ENCODE data around the gene SDC1.

Gene SDC1

DNA sequence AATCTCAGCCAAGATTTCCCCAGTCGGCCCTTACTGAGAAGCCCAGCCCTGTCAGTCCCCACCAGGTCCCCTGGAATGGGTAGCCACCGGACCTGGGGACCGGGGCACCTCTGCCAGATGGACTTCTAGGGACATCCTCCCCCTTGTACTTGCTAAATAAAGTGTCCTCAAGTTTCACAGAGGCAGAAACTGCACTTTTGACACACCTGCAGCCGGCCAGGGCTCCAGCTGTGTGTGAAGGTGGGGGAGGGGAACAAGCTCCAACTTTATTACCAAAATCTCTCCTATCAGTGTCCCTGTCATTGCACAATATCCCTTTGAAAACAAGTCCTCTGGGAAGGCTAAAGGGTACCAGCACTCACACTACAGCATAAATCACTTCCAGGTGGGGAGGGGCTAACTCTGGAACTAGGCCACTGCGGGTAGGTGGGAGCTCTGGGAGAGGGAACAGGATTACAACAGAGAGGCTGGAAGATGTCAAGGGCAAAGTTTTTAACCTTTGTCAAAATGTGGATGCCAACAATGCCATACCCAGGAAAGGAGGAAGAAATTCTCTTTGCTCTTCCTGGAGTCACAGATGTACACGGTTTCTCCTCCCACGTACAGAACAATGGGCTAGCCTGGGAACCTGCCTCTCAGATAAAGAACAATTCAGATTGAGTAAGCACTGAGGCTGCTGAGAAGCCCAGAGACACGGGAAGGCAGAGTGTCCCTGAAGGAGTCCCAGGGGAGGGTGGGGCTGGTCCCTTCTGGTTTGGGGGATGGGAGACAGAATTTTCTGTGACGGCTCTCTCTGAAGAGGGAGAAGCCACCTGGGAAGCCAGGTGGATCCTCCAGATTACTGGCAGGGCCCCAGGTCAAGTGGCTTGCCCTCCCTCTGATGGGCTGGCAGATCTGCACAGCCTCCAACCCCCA, 11.0 kb downstream of the SDC1 start:
- DNase-seq (ENCODE audit: low read depth) = no peak

DNA sequence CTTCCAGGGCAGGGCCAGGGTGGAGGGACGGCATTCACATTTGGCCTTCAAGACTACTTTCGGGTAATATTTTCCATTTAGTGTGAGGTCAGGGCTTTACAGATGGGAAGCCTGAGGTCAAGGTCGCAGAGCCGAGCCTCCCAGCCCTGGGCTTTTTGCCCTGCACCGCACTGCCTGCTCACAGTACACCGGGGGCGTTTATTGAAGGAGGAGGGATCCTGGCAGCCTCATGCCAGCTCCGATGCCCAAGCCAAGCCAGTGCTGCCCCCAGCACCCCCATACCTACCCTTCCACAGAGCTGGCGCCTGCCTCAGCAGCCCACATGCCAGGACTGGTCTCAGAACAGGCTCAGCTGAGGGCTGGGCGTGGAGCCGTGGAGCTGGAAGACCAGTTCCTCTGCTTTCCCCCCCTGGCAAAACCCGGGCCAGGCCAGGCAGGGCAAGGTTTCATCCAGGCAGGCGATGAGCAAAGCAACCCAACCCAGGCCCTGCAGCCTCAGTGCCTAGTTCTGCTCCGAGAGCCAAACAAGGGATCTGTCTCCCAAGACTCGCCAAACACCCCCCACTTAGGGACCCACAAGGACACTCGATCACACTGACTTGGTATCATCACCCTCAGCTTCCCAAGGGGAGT, 11.9 kb downstream of the SDC1 start:
- DNase-seq (ENCODE audit: low read depth) = no peak

DNA sequence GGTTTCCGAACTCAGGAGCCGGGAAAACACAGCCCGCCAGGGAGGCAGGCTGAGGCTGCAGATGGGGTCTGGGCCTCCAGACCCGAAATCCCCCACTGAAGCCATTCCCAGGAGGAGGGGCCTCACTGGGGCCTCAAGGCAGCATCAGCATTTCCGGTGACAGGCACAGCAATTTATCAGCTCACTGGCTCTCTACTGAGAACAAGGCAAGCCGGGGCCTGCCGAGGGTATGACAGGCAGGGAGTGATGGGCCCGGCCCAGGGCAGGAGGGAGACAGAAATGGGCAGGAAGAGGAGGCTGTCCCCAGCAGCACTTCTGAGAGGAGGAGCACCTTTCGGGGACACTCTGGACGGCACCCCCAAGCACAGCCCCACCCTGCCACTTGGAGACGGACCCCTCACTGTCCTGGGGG, 12.5 kb downstream of the SDC1 start:
- DNase-seq (ENCODE audit: low read depth) = no peak

DNA sequence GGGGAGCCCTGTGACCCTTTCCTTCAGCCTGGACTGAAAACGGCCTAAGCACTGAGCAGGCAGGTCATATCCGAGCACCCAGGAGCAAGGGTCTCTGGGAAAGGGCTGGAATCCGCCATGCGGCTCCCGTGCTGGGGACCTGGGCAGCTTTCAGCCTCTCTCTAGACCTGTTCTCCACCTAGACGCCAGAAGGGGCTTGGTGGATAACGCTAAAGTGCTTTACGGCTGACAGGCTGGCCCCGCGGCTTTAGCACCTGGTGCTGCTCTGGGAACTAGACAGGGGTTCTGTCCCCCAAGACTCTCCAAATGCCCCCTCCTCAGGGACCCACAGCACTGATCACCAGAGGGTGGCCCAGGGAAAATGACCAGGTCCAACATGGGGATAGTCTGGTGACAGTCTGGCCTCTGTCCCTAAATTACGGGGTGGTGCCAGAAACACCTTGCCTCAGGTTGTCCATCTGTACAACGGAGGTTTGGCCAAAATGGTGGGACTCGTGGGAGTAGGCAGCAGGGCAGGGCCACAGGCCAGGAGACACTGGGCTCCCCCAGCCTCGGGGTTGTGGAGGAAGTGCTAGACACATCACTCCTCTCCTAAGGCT, 13.0 kb downstream of the SDC1 start:
- no peak for DNase-seq (ENCODE audit: low read depth)

DNA sequence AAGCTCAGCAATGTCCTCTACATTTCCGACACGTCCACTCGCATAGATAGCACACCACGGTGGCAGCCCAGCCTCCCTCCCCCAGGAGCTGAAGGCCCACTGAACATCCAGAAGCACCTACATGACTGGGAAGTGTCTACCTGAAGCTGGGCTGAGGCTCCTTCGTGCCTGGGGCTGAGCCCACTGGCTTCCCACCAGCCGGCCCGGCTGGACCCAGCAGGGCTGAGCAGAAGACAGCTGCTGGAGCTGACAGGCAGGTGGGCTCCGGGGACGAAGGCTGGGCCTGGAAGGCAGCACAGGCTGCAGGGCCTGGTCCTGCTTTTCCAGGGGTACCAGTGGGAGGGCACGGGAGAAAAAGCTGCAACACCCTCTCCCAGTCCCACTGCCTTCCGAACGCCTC, 13.5 kb downstream of the SDC1 start:
- no peak for DNase-seq (ENCODE audit: low read depth)

DNA sequence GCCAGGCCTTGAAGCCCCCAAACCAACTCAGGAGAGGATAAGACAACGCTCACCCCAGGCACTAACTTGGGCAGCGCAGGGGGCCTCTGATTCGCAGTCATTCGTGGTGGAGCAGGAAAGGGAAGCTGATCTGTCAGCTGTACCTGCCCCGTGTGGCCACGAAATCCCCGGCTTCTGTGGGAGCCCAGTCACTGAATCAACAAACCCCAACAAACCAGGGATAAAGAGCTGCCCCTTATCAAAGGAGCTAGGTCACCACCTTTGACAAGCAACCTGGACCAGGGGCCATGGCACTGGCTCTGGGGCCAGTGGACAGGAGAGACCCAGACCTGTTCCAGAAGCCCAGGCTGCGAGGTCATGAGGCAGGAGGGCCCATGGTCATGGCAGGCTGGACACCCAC, 14.5 kb downstream of the SDC1 start:
- DNase-seq (ENCODE audit: low read depth) = no peak

DNA sequence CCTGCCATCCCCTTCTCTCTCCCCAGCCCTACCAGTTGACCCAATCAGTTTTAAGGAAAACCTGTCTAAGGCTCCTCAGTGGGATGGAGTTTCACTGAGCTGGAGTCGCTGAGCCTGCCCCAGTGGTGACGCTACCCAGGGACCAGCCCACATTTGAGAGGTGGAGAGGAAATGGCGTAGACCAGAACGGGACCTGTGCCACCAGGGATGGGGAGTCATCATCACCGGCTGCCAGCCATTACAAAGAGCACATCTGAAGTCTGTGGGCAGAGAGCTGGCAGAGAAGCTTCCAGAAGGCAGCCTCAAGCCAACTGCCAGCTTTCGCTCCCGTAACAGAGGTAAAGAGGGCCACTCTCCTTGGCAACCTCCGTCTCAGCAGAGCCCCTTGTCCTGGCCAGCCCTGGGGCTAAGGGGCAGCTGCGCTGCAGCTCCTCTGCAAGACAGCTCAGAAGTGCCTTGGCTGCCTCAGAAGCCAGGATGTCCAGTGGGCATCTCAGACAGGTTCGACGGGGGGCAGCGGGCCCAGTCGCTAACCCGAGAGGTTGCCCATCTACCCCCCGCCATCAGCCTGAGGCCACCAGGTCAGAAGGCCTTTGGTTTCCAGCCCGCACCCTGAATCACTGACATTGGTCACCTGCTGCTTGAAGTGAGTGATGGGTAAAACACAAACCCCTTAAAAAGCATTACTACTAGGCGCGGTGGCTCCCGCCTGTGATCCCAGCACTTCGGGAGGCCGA, 15.4 kb downstream of the SDC1 start:
- DNase-seq (ENCODE audit: low read depth) = no peak

DNA sequence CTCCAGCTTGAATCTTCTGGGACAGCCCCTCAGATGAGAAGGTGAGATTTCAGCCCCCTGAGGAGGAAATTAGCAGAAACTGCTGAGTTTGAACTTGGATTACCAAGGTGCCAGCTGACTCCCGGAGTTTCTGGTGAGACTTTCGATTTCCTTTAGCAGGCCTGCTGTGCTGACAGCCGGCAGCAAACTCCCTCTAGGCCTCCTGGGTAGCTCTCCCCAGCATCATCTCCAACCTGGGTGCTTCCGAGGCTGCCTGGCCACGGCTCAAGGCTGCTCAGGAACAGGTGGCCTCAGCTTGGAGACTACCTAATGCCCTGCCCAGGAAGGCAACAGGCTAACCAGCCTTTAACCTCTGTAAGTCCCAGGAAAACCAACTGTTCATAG, 16.5 kb downstream of the SDC1 start:
- DNase-seq (ENCODE audit: low read depth) = no peak

DNA sequence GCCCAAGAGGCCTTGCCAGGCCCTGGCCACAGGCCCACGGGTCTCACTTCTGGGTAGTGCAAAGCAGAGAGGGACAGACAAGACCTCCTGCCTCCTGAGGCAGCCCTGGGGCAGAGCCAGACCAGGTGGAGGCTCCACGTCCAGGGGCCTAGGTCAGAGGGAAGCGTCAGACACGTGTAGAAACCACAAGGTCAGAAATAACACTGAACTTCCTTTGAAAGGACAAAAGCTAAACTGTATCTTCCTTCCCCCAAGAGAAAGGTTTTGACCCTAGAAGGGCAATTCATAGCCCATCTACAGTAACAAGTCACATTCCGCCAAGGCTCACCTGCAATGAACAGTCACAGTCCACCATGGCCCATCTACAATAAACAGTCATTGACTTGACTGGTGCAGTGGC, 17.9 kb downstream of the SDC1 start:
- no peak for DNase-seq (ENCODE audit: low read depth)

DNA sequence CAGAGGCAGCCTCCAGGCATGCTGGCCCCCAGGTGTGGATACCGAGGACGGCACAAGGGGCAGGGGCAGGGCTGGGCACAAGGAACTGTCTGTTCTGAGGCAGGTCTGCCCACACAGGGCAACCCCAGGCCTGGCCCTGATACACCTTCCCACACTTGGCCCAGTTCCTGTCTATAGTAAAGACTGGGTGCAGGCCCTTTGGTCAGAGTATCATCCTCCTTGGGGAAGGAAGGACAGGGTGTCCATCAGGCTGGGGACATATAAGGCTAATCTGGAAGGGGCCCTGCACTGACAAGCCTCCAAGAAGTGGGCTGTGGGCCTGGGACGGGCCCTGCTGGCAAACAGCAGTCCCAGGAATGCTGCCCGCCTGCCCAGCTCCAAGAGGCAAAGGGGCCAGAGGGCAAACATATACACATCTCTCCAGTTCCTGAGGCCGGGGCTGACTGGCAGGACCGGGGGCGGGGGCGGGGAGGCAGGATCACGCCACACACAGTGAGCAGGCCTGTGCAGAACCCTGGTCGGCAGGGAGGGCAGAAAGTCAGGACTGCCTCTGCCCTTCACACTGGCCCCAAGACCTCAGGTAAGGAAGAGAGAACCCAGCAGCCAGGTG, 18.9 kb downstream of the SDC1 start:
- DNase-seq (ENCODE audit: low read depth) = no peak

DNA sequence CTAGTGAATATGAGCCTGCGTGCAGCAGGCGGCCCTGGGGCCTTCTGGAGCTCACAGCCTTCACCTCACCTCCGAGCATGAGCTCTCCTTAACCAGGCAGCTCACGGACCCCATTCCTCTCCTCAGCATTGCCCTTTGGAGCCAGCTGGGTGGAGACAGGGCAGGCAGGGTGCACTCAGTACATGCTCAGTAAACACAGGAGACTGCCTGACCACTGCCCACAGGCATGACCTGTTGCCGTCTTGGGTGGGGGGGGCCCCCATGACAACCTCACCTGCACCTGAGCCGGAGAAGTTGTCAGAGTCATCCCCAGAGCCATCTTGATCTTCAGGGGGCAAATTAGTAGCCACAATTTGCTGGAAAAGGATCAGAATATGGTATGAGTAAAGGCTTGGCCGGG, 19.9 kb downstream of the SDC1 start:
- no peak for DNase-seq (ENCODE audit: low read depth)

DNA sequence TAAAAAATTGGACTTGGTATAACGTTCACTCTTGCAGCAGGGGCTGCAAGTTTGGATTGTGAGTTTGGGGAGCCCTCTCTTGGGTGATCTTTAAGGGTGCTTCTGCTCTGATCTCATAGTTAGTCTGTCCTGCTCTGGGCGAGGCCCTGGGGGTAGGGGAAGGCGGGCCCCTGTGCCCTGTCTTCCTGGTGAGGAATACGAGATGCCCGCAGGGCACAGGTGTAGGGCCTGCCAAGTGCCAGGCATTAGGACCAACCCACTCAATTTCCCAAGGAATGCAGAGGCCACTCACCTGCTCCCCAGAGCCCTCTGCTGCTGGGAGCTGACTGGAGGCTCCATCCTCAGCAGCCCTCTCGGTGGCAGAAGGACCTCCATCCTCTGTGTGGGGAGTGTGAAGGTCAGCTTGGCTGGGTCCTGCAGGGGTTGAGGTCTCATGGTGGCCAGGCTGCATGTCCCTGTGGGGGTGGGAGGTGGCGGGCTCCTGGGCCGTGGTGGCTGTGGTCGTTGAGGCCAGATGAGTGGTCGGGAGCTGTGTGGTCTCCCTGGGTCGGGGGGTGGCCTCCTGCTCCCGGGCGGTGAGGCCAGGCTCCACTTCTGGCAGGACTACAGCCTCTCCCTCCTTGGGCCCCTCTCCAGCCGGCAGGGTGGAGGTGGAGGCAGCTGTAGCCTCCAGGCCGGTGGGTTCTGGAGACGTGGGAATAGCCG, 21.3 kb downstream of the SDC1 start:
- DNase-seq (ENCODE audit: low read depth) = no peak

DNA sequence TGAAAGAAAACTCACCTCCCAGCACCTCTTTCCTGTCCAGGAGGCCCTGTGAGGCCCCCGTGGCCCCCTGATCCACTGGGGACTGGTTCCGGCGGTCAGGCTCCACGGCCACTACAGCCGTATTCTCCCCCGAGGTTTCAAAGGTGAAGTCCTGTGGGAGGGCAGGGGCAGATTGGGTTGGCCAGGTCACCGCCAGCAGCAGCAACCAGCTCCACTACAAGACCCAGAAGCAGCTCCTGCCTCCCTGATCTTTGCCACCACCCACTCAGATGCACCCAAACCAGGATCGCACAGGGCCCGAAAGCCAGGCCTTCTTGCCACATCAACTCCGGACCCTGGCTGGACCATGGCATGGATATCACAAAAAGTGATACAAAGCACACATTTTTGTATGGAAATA, 21.9 kb downstream of the SDC1 start:
- no peak for DNase-seq (ENCODE audit: low read depth)

DNA sequence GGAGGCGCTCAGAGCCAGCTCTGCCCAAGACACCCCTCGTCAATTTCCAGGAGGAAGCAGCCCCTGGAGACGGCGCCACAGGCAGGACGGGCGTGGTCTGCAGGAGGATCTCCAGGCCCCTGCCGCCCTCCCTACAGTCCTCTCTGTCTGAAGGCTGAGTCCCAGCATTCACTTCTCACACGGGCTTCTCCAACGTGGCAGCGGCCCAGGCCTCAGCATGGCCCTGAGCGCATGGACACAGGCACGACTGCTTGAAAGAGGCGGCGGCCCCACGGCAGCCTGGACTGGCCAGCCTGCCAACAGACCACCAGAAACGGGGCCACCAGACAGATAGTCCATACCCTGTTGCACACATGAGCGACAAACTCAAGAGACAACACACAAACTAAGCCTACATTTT, 23.3 kb downstream of the SDC1 start:
- DNase-seq (ENCODE audit: low read depth) = no peak

DNA sequence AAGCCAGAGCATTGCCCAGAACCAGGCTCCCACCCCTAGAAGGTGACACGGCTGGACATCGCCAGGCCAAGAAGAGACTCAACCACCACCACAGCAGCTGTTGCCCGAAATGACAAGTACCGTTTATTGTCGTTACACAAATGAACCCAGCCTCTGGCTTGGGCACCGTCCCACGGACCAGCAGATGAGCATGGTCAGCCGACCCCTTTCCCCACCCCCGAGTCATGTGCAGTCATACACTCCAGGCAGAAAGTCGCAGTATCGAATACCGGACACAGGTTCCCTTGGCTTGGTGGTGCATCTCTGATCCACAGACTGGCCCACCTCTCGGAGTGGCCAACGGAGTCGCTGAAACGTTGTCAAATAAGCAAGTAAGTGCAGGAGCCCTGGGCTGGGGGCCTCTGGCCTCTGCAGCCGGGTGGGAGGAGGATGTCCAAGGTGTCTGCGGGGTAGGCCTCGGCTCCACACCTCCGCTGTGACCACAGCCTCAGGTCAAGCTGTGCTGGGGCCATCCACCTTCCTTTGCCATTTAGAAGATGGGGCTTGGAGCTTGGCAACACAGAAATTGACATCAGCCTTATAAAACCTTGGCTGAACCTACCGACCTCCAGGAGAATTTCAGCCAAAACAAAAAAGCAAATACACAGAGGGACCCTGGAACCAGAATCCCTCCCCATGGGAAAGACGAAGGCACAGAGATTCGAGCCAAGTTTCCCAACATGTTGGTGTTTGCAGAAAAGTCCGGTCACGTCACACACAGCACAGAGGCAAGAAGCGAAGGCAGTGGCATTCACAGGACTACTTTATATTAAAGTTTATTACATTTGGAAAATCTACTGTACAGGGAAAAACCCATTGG, 24.0 kb downstream of the SDC1 start:
- DNase-seq (ENCODE audit: low read depth) = no peak

DNA sequence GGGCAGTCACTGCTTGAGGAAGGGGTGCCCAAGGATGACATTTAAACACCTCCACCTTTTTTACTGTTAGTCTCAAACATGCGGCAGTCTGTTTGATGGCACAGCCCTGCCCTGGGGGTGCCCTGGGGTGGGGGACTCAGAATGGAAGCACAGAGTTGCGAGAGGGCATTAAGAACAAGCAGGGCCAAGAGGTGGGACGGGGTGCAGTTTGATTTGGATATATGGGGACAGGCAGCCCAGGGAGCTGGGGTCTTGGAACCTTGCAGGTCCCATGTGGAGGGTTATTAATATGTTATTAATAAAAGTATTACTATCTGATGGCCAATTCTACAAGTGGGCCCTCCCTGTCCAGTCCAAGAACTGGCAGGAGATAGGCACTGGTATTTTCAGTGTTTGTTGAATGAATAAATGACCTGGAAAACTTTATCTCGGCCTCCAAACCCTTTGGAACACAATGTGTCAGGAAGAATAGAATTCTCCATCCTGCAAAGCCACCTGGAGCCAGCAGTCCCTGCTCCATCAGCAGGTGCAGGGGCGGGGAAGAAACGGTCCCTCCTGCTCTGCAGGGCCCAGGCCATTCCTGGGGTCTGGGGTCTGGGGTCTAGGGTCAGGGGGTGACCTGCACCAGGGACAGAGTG, 25.2 kb downstream of the SDC1 start:
- no peak for DNase-seq (ENCODE audit: low read depth)

DNA sequence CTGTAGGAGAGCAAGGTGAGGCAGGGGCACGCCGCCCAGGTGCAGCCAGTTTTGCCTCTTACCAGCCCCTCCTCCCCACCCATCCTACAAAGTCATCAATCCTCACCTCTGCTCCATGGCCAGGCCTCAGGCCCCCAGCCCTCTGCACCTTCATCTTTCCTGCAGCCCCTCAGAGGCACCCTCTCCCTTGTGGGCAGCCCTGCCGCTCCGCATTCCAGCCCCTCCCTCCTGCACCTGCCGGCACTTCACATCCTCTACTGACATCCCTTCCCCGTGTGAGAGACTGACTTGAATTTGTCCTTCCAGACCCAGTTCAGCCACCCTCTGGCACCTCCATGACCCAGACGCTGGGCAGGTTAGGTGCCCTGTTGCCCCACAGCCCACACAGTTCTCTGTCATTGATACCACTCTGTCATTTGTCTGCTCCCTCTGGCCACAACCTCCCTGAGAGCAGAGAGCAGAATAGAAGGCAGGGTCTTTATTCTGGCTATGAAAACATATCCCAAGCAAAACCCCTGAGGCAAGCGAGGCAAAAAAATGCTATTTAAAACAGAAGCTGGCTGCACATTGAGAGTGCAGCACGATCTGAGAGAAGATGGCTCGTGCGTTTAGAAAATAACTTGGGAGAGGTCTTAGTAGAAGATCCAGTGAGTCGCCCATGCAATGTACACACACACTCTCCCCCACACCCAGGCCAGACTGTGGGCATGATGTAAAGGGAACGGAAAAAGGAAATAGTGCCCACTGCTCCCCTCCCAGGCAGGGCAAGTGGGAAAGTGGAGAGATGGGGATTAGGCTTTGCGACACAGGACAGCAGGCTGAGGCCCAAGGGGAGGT, 25.9 kb downstream of the SDC1 start:
- DNase-seq (ENCODE audit: low read depth) = no peak

DNA sequence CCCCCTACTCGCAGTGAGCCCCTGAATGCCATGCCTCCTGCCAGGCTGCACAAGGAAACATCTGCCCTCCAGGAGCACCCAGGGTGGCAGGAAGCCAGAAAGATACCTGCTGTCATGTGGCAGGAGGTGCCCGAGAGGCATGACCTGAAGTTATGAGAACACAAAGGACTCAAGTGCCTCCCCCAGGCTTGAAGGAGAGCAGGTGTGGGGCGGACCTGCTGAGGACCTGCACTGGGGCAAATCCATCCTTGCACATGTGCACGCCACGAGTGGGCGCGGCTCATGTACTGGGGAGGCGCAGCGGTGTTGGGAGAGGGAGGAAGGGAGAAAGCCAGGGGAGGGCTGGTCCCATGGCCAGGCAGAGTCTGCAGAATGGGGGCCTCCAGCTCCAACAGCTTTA, 26.9 kb downstream of the SDC1 start:
- no peak for DNase-seq (ENCODE audit: low read depth)

DNA sequence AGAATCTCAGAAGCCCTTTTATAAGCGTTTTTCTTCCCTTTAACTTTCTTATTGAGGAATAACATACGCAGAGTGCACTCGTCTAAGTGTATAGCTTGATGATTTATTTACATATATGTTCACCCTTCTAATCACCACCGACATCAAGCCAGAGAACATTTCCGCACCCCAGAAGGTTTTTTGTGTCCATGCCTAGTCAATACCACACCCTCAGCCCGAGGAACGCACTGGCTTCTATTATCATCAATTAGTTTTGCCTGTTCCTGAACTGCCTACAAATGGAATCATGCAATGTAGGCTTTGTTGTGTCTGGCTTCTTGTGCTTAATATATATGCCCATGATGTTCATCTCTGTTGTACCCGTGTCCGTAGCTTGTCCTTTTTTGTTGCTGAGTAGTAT, 27.7 kb downstream of the SDC1 start:
- DNase-seq (ENCODE audit: low read depth) = no peak

All from non-pigmented ciliary epithelial cell (primary cell).